SK-N-SH (cell line): ENCODE results near the gene TENT5A. TPM values are rescaled to one million over a fixed set of nuclear protein-coding genes. Genes with fewer than 3 reads are reported as not detected.

ENCODE experiments used
- CTCF ChIA-PET: fragments of 300-600, 350-600 bp; formaldehyde crosslinking; extraction: SDS; loops from one replicate; lab custom pipeline; 2021; lab: Yijun Ruan, JAX
- POLR2A ChIA-PET: fragments of 350-600 bp; sonication (Branson Sonifier 250); formaldehyde crosslinking; extraction: SDS; loops from one replicate; lab custom pipeline; 2020; ENCODE audit warnings: antibody characterized with exemption, inconsistent platforms; lab: Yijun Ruan, JAX
- DNase-seq: peaks from one replicate; pipeline ENCODE4 v3.0.0; 2012
- H2AFZ ChIP-seq: fragments of 200-600 bp; sonication (generic); 2 replicates; pipeline ENCODE4 v1.8.1; 2016; ENCODE audit warnings: antibody characterized with exemption, mild to moderate bottlenecking, low read depth
- H3F3A ChIP-seq: fragments of 200-600 bp; sonication (generic); replicated peaks from 2 replicates; pipeline ENCODE3; 2016; ENCODE audit warnings: antibody characterized with exemption, mild to moderate bottlenecking; ENCODE audit not compliant: insufficient read depth
- H3K27ac ChIP-seq, 2 experiments: fragments of 200-500 bp in 1 of 2; fragments of 200-600 bp in 1 of 2; sonication (Bioruptor generic) in 1 of 2; sonication (generic), shearing (Covaris generic) in 1 of 2; 2 replicates each; pipeline versions ENCODE4 v1.5.1 to v1.6.1; 2014 to 2016; ENCODE audit warnings: low read depth in 2 of 2, inconsistent platforms in 1 of 2, low read length in 1 of 2, mild to moderate bottlenecking in 1 of 2, mixed read lengths in 1 of 2
- H3K27me3 ChIP-seq: fragments of 200-600 bp; sonication (generic), shearing (Covaris generic); 2 replicates; pipeline ENCODE4 v1.6.1; 2016; ENCODE audit warnings: mixed run types; ENCODE audit not compliant: insufficient read depth
- H3K36me3 ChIP-seq, 2 experiments: fragments of 200-500 bp in 1 of 2; fragments of 200-600 bp in 1 of 2; sonication (Bioruptor generic) in 1 of 2; sonication (generic) in 1 of 2; replicated peaks in 1 of 2; 2 replicates each; pipeline versions ENCODE3 to v1.5.1; 2014 to 2016; ENCODE audit warnings: low read length in 1 of 2, mild to moderate bottlenecking in 1 of 2; ENCODE audit not compliant: insufficient read depth in 2 of 2, control insufficient read depth in 1 of 2
- H3K4me1 ChIP-seq, 2 experiments: fragments of 200-500 bp in 1 of 2; fragments of 200-600 bp in 1 of 2; sonication (Bioruptor generic) in 1 of 2; sonication (generic), shearing (Covaris generic) in 1 of 2; 2 replicates each; pipeline versions ENCODE4 v1.5.1 to v1.6.1; 2014 to 2016; ENCODE audit warnings: low read depth in 1 of 2, low read length in 1 of 2, mixed run types in 1 of 2; ENCODE audit not compliant: insufficient read depth in 2 of 2, control insufficient read depth in 1 of 2
- H3K4me2 ChIP-seq: fragments of 200-600 bp; sonication (generic), shearing (Covaris generic); 2 replicates; pipeline ENCODE4 v1.6.1; 2017; ENCODE audit warnings: mixed run types
- H3K4me3 ChIP-seq, 2 experiments: fragments of 200-500 bp in 1 of 2; fragments of 200-600 bp in 1 of 2; sonication (Bioruptor generic) in 1 of 2; sonication (generic), shearing (Covaris generic) in 1 of 2; 2 replicates each; pipeline versions ENCODE4 v1.5.1 to v1.8.1; 2014 to 2016; ENCODE audit warnings: low read depth in 2 of 2, inconsistent platforms in 1 of 2, low read length in 1 of 2, mild to moderate bottlenecking in 1 of 2, mixed read lengths in 1 of 2, moderate library complexity in 1 of 2
- H3K79me2 ChIP-seq: fragments of 200-600 bp; sonication (generic); 2 replicates; pipeline ENCODE4 v1.8.1; 2017; ENCODE audit warnings: mild to moderate bottlenecking; ENCODE audit not compliant: insufficient read depth
- H3K9ac ChIP-seq: fragments of 200-600 bp; sonication (generic); 2 replicates; pipeline ENCODE4 v1.6.1; 2017; ENCODE audit warnings: mixed run types
- H3K9me2 ChIP-seq: fragments of 200-600 bp; sonication (generic); 2 replicates; pipeline ENCODE4 v1.6.1; 2017; ENCODE audit warnings: mixed run types
- H3K9me3 ChIP-seq: fragments of 200-600 bp; sonication (generic); 2 replicates; pipeline ENCODE4 v1.6.1; 2017; ENCODE audit warnings: mixed run types, mild to moderate bottlenecking, moderate library complexity
- H4K20me1 ChIP-seq: fragments of 200-600 bp; sonication (generic); 2 replicates; pipeline ENCODE4 v1.6.1; 2017; ENCODE audit warnings: mild to moderate bottlenecking, mixed run types; ENCODE audit not compliant: insufficient read depth
- CHD2 ChIP-seq: fragments of 150-350 bp; IDR thresholded peaks from 2 replicates; pipeline ENCODE4 v1.6.1; 2018; ENCODE audit warnings: low read length; ENCODE audit not compliant: partially characterized antibody
- EZH2phosphoT487 ChIP-seq: fragments of 200-600 bp; sonication (generic); IDR thresholded peaks from 2 replicates; pipeline ENCODE4 v1.6.1; 2017; ENCODE audit warnings: low read depth, mixed run types, mild to moderate bottlenecking, antibody characterized with exemption, moderate library complexity, borderline replicate concordance
- GABPA ChIP-seq: IDR thresholded peaks from 2 replicates; pipeline ENCODE4 v1.4.0; 2012; ENCODE audit warnings: low read depth, mild to moderate bottlenecking
- GATA2 ChIP-seq: sonication (generic); formaldehyde crosslinking; IDR thresholded peaks from 2 replicates; pipeline ENCODE4 v1.5.0; 2020; ENCODE audit warnings: mild to moderate bottlenecking, missing genetic modification reagents
- JUND ChIP-seq: IDR thresholded peaks from 2 replicates; pipeline ENCODE4 v1.4.0; 2012
- MXI1 ChIP-seq: IDR thresholded peaks from 2 replicates; pipeline ENCODE4 v1.6.1; 2012; ENCODE audit warnings: mild to moderate bottlenecking, low read depth, low read length, improper control_type of control experiment
- NFIC ChIP-seq: IDR thresholded peaks from 2 replicates; pipeline ENCODE4 v1.4.0; 2012; ENCODE audit warnings: borderline replicate concordance
- POLR2AphosphoS5 ChIP-seq: IDR thresholded peaks from 2 replicates; pipeline ENCODE4 v1.6.1; 2012; ENCODE audit warnings: low read depth, low read length
- RFX5 ChIP-seq: IDR thresholded peaks from 2 replicates; pipeline ENCODE4 v1.6.1; 2012; ENCODE audit warnings: mild to moderate bottlenecking, improper control_type of control experiment, low read length
- SIN3A ChIP-seq: IDR thresholded peaks from 2 replicates; pipeline ENCODE4 v1.6.1; 2012; ENCODE audit warnings: low read depth, mild to moderate bottlenecking, low read length, moderate library complexity, borderline replicate concordance
- TAF1 ChIP-seq: IDR thresholded peaks from 2 replicates; pipeline ENCODE4 v1.6.1; 2012; ENCODE audit warnings: low read depth, mild to moderate bottlenecking, low read length, moderate library complexity, borderline replicate concordance
- TCF12 ChIP-seq: IDR thresholded peaks from 2 replicates; pipeline ENCODE4 v1.4.0; 2012
- TEAD4 ChIP-seq: IDR thresholded peaks from 2 replicates; pipeline ENCODE4 v1.4.0; 2012; ENCODE audit warnings: mild to moderate bottlenecking, borderline replicate concordance; ENCODE audit not compliant: insufficient read depth
- WGBS: methylation state at CpG from one replicate; pipeline ENCODE4 v1.1.6; 2017; ENCODE audit warnings: low lambda C conversion rate; 5-methylcytosine and 5-hydroxymethylcytosine counted together
- polyA plus RNA-seq, 3 experiments: library from polyadenylated mRNA; depleted of rRNA; stranded (reverse); fragments of >200 nt; gene quantifications; 2 replicates each; pipeline ENCODE4 v1.2.3, GENCODE V29; 2012
- TF ChIP-seq, protein P1 (sequence below): IDR thresholded peaks from 2 replicates; pipeline ENCODE4 v1.6.1; 2012; ENCODE audit warnings: mild to moderate bottlenecking, low read depth, low read length, moderate library complexity
- TF ChIP-seq, protein P2 (sequence below): fragments of 150-350 bp; IDR thresholded peaks from 2 replicates; pipeline ENCODE4 v1.6.1; 2017; ENCODE audit warnings: antibody characterized with exemption, low read length, low read depth, borderline replicate concordance
- TF ChIP-seq, protein P3 (sequence below): IDR thresholded peaks from 2 replicates; pipeline ENCODE4; 2012
- TF ChIP-seq, protein P4 (sequence below): IDR thresholded peaks from 2 replicates; pipeline ENCODE4 v1.4.0; 2012; ENCODE audit warnings: low read depth, borderline replicate concordance
- TF ChIP-seq, protein P5 (sequence below): IDR thresholded peaks from 2 replicates; pipeline ENCODE4 v1.4.0; 2012; ENCODE audit warnings: low read depth

Gene TENT5A
- polyA plus RNA-seq, 1 of the 3 experiments (the other 2 are of a cell fraction) = 4.9 TPM

DNA sequence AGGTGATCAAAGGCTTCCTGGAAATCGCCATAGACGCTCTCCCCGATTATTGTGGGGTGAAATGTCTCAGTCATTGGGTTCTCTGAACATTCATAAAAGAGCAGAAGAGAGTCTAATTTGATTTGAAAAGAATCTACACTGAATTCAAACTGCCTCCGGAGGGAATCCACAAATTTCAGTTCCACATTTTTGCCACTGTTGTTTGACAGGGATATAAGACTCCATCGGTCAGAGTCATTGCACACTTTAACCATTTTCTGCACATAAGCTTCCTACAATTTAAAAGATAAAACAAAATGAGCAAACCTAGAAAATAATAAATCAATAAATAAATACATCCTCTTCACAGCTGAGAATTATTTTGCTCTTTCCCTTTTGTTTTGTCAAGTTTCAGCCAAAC lies 2.3 kb downstream of the TENT5A start (continued):
- TF ChIP-seq TEAD4 = no peak
- no peak for TF ChIP-seq EZH2phosphoT487
- no peak for TF ChIP-seq SIN3A
- no peak for TF ChIP-seq CHD2
- no peak for TF ChIP-seq GATA2 (CRISPR knock-in tag)
- TF ChIP-seq RFX5 = no peak

DNA sequence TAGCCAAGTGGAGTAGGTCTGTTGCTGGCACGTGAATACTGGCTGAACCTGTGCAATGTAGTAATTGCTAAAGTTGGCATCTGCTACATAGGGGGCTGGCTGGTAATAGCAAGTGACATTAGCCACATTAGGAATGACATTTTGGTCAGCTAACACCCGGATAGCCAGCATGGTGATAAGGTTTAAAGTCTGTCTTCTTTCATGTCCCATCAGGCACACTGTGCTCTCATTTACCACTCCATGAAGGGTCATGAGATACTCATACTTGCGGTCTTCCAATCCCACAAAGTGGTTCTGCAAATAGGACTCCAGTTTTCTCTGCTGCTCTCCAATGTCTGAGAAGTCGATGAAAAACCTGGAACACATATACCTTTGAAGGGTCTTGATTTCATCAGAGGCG lies 2.8 kb downstream of the TENT5A start:
- no peak overlapping the region; the same call in 1 of the 2 replicates for H3K9ac ChIP-seq
- peak overlapping the region; percentile 79 to 96; a peak in 3 of 4 replicates for H3K4me3 ChIP-seq
- H3K27me3 ChIP-seq = no peaks in the 10 kb centered on the region
- TF ChIP-seq JUND = no peak
- TF ChIP-seq GATA2 (CRISPR knock-in tag) = peak; percentile 36; the same call in 1 of the 2 replicates
- TF ChIP-seq TCF12 = no peak
- TF ChIP-seq, protein P1, sequence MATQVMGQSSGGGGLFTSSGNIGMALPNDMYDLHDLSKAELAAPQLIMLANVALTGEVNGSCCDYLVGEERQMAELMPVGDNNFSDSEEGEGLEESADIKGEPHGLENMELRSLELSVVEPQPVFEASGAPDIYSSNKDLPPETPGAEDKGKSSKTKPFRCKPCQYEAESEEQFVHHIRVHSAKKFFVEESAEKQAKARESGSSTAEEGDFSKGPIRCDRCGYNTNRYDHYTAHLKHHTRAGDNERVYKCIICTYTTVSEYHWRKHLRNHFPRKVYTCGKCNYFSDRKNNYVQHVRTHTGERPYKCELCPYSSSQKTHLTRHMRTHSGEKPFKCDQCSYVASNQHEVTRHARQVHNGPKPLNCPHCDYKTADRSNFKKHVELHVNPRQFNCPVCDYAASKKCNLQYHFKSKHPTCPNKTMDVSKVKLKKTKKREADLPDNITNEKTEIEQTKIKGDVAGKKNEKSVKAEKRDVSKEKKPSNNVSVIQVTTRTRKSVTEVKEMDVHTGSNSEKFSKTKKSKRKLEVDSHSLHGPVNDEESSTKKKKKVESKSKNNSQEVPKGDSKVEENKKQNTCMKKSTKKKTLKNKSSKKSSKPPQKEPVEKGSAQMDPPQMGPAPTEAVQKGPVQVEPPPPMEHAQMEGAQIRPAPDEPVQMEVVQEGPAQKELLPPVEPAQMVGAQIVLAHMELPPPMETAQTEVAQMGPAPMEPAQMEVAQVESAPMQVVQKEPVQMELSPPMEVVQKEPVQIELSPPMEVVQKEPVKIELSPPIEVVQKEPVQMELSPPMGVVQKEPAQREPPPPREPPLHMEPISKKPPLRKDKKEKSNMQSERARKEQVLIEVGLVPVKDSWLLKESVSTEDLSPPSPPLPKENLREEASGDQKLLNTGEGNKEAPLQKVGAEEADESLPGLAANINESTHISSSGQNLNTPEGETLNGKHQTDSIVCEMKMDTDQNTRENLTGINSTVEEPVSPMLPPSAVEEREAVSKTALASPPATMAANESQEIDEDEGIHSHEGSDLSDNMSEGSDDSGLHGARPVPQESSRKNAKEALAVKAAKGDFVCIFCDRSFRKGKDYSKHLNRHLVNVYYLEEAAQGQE = no peak
- no peak for TF ChIP-seq SIN3A
- H3K27ac ChIP-seq = peak overlapping the region in 1 of 2 experiments; percentile 2; a peak in 1 of 4 replicates
- H3K4me2 ChIP-seq = peak overlapping the region; percentile 94
- H3F3A ChIP-seq = peaks cover 18% of the 10 kb centered on the region
- peaks cover 0 to 14% of the 10 kb centered on the region in 2 experiments; a peak in 2 of 4 replicates for H3K4me1 ChIP-seq
- no peaks in the 10 kb centered on the region for H3K9me2 ChIP-seq
- no peak overlapping the region for H2AFZ ChIP-seq
- POLR2A ChIA-PET = no interaction called here
- 71% methylated on average over 5 of the region's 5 CpGs for WGBS
- peaks cover 41% of the 10 kb centered on the region for H4K20me1 ChIP-seq
- DNase-seq = no peak
- H3K9me3 ChIP-seq = no peaks in the 10 kb centered on the region
- CTCF ChIA-PET = interaction anchor here (0.6 kb wide), 1 partner anchor 432 kb away, joined by 3 read pairs; no protein-coding TSS in a partner anchor
- peaks cover 10 to 51% of the 10 kb centered on the region in 2 experiments for H3K36me3 ChIP-seq
- H3K79me2 ChIP-seq = peaks cover 72% of the 10 kb centered on the region

DNA sequence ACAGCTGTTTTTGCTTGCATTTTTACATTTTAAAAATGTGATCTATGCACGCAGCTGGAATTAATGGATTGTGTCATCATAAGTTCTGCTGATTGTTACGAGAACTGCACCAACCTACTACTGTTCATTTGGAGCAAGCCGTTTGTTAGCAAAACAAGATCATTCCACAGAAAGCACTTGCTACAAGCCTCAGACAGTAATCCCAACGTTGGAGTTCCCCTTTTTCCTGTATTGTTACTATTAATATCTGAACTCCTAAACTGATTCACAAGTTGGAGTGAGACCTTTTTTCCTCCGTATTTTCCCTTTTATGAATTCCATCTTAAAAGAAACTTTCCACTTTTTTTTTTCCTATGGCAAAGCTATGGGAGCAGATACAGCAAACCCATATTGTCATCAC lies 3.5 kb downstream of the TENT5A start:
- H3K79me2 ChIP-seq = peaks cover 72% of the 10 kb centered on the region
- peaks cover 41% of the 10 kb centered on the region for H4K20me1 ChIP-seq
- H3K4me2 ChIP-seq = peak overlapping the region; percentile 94
- H3K36me3 ChIP-seq = peaks cover 10 to 51% of the 10 kb centered on the region in 2 experiments
- H3F3A ChIP-seq = peaks cover 18% of the 10 kb centered on the region
- H3K9ac ChIP-seq = no peak overlapping the region
- H3K27me3 ChIP-seq = no peaks in the 10 kb centered on the region
- DNase-seq = no peak
- WGBS = 41% methylated on average over 5 of the region's 5 CpGs
- no peak overlapping the region for H2AFZ ChIP-seq
- peak overlapping the region in 1 of 2 experiments; percentile 2; a peak in 2 of 4 replicates for H3K27ac ChIP-seq
- H3K4me1 ChIP-seq = peaks cover 0 to 13% of the 10 kb centered on the region in 2 experiments; a peak in 2 of 4 replicates
- ChIA-PET POLR2A (no interaction called here), CTCF (no interaction called here)
- no peaks in the 10 kb centered on the region for H3K9me3 ChIP-seq
- peak overlapping the region in 1 of 2 experiments; percentile 96; a peak in 2 of 4 replicates for H3K4me3 ChIP-seq
- no peaks in the 10 kb centered on the region for H3K9me2 ChIP-seq
- TF ChIP-seq NFIC = no peak
- no peak for TF ChIP-seq GABPA
- TF ChIP-seq, protein P2, sequence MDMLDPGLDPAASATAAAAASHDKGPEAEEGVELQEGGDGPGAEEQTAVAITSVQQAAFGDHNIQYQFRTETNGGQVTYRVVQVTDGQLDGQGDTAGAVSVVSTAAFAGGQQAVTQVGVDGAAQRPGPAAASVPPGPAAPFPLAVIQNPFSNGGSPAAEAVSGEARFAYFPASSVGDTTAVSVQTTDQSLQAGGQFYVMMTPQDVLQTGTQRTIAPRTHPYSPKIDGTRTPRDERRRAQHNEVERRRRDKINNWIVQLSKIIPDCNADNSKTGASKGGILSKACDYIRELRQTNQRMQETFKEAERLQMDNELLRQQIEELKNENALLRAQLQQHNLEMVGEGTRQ = no peak
- TF ChIP-seq POLR2AphosphoS5 = no peak
- no peak for TF ChIP-seq MXI1
- TF ChIP-seq SIN3A = no peak
- TF ChIP-seq, protein P3, sequence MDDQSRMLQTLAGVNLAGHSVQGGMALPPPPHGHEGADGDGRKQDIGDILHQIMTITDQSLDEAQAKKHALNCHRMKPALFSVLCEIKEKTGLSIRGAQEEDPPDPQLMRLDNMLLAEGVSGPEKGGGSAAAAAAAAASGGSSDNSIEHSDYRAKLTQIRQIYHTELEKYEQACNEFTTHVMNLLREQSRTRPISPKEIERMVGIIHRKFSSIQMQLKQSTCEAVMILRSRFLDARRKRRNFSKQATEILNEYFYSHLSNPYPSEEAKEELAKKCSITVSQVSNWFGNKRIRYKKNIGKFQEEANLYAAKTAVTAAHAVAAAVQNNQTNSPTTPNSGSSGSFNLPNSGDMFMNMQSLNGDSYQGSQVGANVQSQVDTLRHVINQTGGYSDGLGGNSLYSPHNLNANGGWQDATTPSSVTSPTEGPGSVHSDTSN = no peak
- TF ChIP-seq, protein P4, sequence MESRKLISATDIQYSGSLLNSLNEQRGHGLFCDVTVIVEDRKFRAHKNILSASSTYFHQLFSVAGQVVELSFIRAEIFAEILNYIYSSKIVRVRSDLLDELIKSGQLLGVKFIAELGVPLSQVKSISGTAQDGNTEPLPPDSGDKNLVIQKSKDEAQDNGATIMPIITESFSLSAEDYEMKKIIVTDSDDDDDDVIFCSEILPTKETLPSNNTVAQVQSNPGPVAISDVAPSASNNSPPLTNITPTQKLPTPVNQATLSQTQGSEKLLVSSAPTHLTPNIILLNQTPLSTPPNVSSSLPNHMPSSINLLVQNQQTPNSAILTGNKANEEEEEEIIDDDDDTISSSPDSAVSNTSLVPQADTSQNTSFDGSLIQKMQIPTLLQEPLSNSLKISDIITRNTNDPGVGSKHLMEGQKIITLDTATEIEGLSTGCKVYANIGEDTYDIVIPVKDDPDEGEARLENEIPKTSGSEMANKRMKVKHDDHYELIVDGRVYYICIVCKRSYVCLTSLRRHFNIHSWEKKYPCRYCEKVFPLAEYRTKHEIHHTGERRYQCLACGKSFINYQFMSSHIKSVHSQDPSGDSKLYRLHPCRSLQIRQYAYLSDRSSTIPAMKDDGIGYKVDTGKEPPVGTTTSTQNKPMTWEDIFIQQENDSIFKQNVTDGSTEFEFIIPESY = no peak
- TF ChIP-seq, protein P5, sequence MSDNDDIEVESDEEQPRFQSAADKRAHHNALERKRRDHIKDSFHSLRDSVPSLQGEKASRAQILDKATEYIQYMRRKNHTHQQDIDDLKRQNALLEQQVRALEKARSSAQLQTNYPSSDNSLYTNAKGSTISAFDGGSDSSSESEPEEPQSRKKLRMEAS = no peak
- TF ChIP-seq TAF1 = no peak
